Glutamatergic neuron (in vitro differentiated cells): Measurements from ENCODE around the gene FOXL3. TPM values are rescaled to one million over a fixed set of nuclear protein-coding genes. Genes with fewer than 3 reads are reported as not detected.

Source experiments
- DNase-seq: peaks from one replicate; pipeline ENCODE4 v3.0.0; 2022
- H3K27ac Mint-ChIP-seq: one replicate; pipeline ENCODE4 v1.8.0; 2020; ENCODE audit warnings: mild to moderate bottlenecking, mixed read lengths, inconsistent platforms; ENCODE audit not compliant: unreplicated experiment
- H3K27me3 Mint-ChIP-seq: one replicate; pipeline ENCODE4 v1.8.0; 2020; ENCODE audit warnings: mild to moderate bottlenecking, moderate library complexity, mixed read lengths, inconsistent platforms; ENCODE audit not compliant: unreplicated experiment
- H3K36me3 Mint-ChIP-seq: one replicate; pipeline ENCODE4 v1.8.0; 2020; ENCODE audit warnings: mild to moderate bottlenecking, mixed read lengths, inconsistent platforms; ENCODE audit not compliant: unreplicated experiment
- H3K4me1 Mint-ChIP-seq: one replicate; pipeline ENCODE4 v1.8.0; 2020; ENCODE audit warnings: mild to moderate bottlenecking, low read depth, mixed read lengths, inconsistent platforms; ENCODE audit not compliant: unreplicated experiment
- H3K4me3 Mint-ChIP-seq: one replicate; pipeline ENCODE4 v1.8.0; 2020; ENCODE audit warnings: mild to moderate bottlenecking, mixed read lengths, inconsistent platforms; ENCODE audit not compliant: unreplicated experiment
- H3K9me3 Mint-ChIP-seq: one replicate; pipeline ENCODE4 v1.8.0; 2020; ENCODE audit warnings: mild to moderate bottlenecking, moderate library complexity, mixed read lengths, inconsistent platforms; ENCODE audit not compliant: unreplicated experiment
- CTCF ChIP-seq: fragments of 200-600 bp; sonication (generic); IDR thresholded peaks from one replicate; pipeline ENCODE4 v1.5.0; 2021; ENCODE audit not compliant: partially characterized antibody, unreplicated experiment
- total RNA-seq: library from RNA; stranded (reverse); fragmentation: NEBNext Ultra II Directional; extraction: Animal tissue kit (Norgen Biotek cat#: 25700); gene quantifications from one replicate; pipeline ENCODE4 v1.2.1, GENCODE V29; 2021; ENCODE audit not compliant: unreplicated experiment

The FOXL3 gene
- total RNA-seq, 1 donor from 2014 or later = not detected

GRCh38 chr7:300546-301290 lies 10.7 kb downstream of the FOXL3 start:
- no peak for DNase-seq
- H3K4me3 Mint-ChIP-seq = no peak overlapping the region
- no peak overlapping the region for H3K27ac Mint-ChIP-seq
- H3K36me3 Mint-ChIP-seq = peaks cover 6% of the 10 kb centered on the region
- H3K9me3 Mint-ChIP-seq = peaks cover 5% of the 10 kb centered on the region
- H3K4me1 Mint-ChIP-seq = no peaks in the 10 kb centered on the region
- no peak for TF ChIP-seq CTCF
- H3K27me3 Mint-ChIP-seq = peaks cover 10% of the 10 kb centered on the region

- H3K4me3 Mint-ChIP-seq = no peak overlapping the region
- DNase-seq = no peak
Observed at GRCh38 chr7:301291-302053, 11.5 kb downstream of the FOXL3 start.

GRCh38 chr7:302054-302992 lies 12.4 kb downstream of the FOXL3 start:
- Mint-ChIP-seq H3K27me3 (peaks cover 11% of the 10 kb centered on the region), H3K27ac (no peak overlapping the region), H3K4me1 (no peaks in the 10 kb centered on the region), H3K4me3 (no peak overlapping the region), H3K9me3 (peaks cover 7% of the 10 kb centered on the region), H3K36me3 (peaks cover 6% of the 10 kb centered on the region)
- no peak for DNase-seq
- TF ChIP-seq CTCF = no peak

More at GRCh38 chr7:301291-302053, 11.5 kb downstream of the FOXL3 start:
- H3K27ac Mint-ChIP-seq = no peak overlapping the region
- peaks cover 7% of the 10 kb centered on the region for H3K9me3 Mint-ChIP-seq
- no peak for TF ChIP-seq CTCF
- no peaks in the 10 kb centered on the region for H3K4me1 Mint-ChIP-seq
- peaks cover 11% of the 10 kb centered on the region for H3K27me3 Mint-ChIP-seq
- peaks cover 6% of the 10 kb centered on the region for H3K36me3 Mint-ChIP-seq

- peaks cover 7% of the 10 kb centered on the region for H3K9me3 Mint-ChIP-seq
- peaks cover 11% of the 10 kb centered on the region for H3K27me3 Mint-ChIP-seq
- no peak overlapping the region for H3K27ac Mint-ChIP-seq
- H3K4me1 Mint-ChIP-seq = no peaks in the 10 kb centered on the region
- no peak for TF ChIP-seq CTCF
- DNase-seq = no peak
- H3K36me3 Mint-ChIP-seq = peaks cover 10% of the 10 kb centered on the region
- no peak overlapping the region for H3K4me3 Mint-ChIP-seq
Observed at GRCh38 chr7:303425-303824, 13.5 kb downstream of the FOXL3 start.
